Activated CD8-positive, alpha-beta memory T cell treated with anti-CD3 and anti-CD28 coated beads for 48 hours (primary cell): ENCODE data around the gene TNS4.
"Not testable (repeated sequence)": the region's sequence is repeated elsewhere in the genome, so short reads cannot be mapped to it uniquely, and the experiment has no call there.

ENCODE experiments used
- DNase-seq, 3 experiments: peaks; one replicate each; pipeline ENCODE4 v3.0.0-alpha.2; 2020; ENCODE audit warnings: low read depth in 2 of 3, low spot score in 2 of 3

The TNS4 gene

GRCh38 chr17:40501499-40501911, at the start of gene TNS4:
TSS of gene TNS4 (minus strand) at chr17:40501623. CDS start at chr17:40496425, 5,198 bp downstream.
- no peak for DNase-seq

GRCh38 chr17:40550608-40551007, 49.2 kb upstream of the TNS4 start:
- no peak for DNase-seq

- no peak for DNase-seq
Observed at GRCh38 chr17:40548982-40549685, 47.7 kb upstream of the TNS4 start.

GRCh38 chr17:40548491-40548981, 47.1 kb upstream of the TNS4 start:
- no peak for DNase-seq

- DNase-seq: no peak
Observed at GRCh38 chr17:40547785-40548478, 46.5 kb upstream of the TNS4 start.

GRCh38 chr17:40547079-40547784, 45.8 kb upstream of the TNS4 start:
- no peak for DNase-seq

- DNase-seq: not testable (repeated sequence)
Observed at GRCh38 chr17:40546497-40546896, 45.1 kb upstream of the TNS4 start.

GRCh38 chr17:40545660-40546059, 44.2 kb upstream of the TNS4 start:
- no peak for DNase-seq

- DNase-seq: no peak
Observed at GRCh38 chr17:40542558-40543411, 41.4 kb upstream of the TNS4 start.

GRCh38 chr17:40541873-40542557, 40.6 kb upstream of the TNS4 start:
- DNase-seq: no peak

GRCh38 chr17:40541060-40541872, 39.8 kb upstream of the TNS4 start:
- DNase-seq: peak in 1 of 3 experiments; percentile 61

- peak in 2 of 3 experiments; percentile 58 to 65 for DNase-seq
Observed at GRCh38 chr17:40540448-40540847, 39.0 kb upstream of the TNS4 start.

- no peak for DNase-seq
Observed at GRCh38 chr17:40539711-40540411, 38.4 kb upstream of the TNS4 start.

- no peak for DNase-seq
Observed at GRCh38 chr17:40538936-40539705, 37.7 kb upstream of the TNS4 start.

- DNase-seq: no peak
Observed at GRCh38 chr17:40538019-40538935, 36.9 kb upstream of the TNS4 start.

- DNase-seq: no peak
Observed at GRCh38 chr17:40536295-40537171, 35.1 kb upstream of the TNS4 start.
